ENCODE data around the gene REXO2.

Gene REXO2

GRCh38 chr11:114440971-114441763 lies 1.9 kb downstream of the REXO2 start:
- DNase-seq, result no peak

- no peak for DNase-seq
Observed at GRCh38 chr11:114441921-114442320, 2.7 kb downstream of the REXO2 start.

- no peak for DNase-seq
Observed at GRCh38 chr11:114442536-114442935, 3.3 kb downstream of the REXO2 start.

GRCh38 chr11:114447444-114447843 lies 8.2 kb downstream of the REXO2 start:
- no peak for DNase-seq

GRCh38 chr11:114447892-114448291 lies 8.6 kb downstream of the REXO2 start:
- no peak for DNase-seq

- no peak for DNase-seq
Observed at GRCh38 chr11:114448749-114449482, 9.6 kb downstream of the REXO2 start.

GRCh38 chr11:114449845-114450244 lies 10.6 kb downstream of the REXO2 start:
- DNase-seq, result no peak

- no peak for DNase-seq
Observed at GRCh38 chr11:114452399-114452798, 13.1 kb downstream of the REXO2 start.

GRCh38 chr11:114463999-114464398 lies 24.7 kb downstream of the REXO2 start:
- no peak for DNase-seq

GRCh38 chr11:114466742-114467141 lies 27.5 kb downstream of the REXO2 start:
- DNase-seq, result no peak

- no peak for DNase-seq
Observed at GRCh38 chr11:114472661-114473060, 33.4 kb downstream of the REXO2 start.

- no peak for DNase-seq
Observed at GRCh38 chr11:114478001-114478410, 38.7 kb downstream of the REXO2 start.

- no peak for DNase-seq
Observed at GRCh38 chr11:114478768-114479167, 39.5 kb downstream of the REXO2 start.

GRCh38 chr11:114479331-114479730 lies 40.1 kb downstream of the REXO2 start:
- DNase-seq, result no peak

- DNase-seq, result no peak
Observed at GRCh38 chr11:114482114-114482513, 42.8 kb downstream of the REXO2 start.

- no peak for DNase-seq
Observed at GRCh38 chr11:114483929-114484328, 44.7 kb downstream of the REXO2 start.

GRCh38 chr11:114496915-114497314 lies 57.6 kb downstream of the REXO2 start:
- DNase-seq, result no peak

GRCh38 chr11:114499756-114500155 lies 60.5 kb downstream of the REXO2 start:
- no peak for DNase-seq
